ENCODE data around the gene MEGF8. TPM values are rescaled to one million over a fixed set of nuclear protein-coding genes. Genes with fewer than 3 reads are reported as not detected.

Gene MEGF8
- total RNA-seq, 1 donor from 2014 or later = 69.3 TPM

GRCh38 chr19:42332059-42332458, 6.6 kb downstream of the MEGF8 start:
- H3K27ac Mint-ChIP-seq (ENCODE audit: unreplicated experiment) = no peak overlapping the region
- peaks cover 15% of the 10 kb centered on the region for H3K36me3 Mint-ChIP-seq (ENCODE audit: low read depth, unreplicated experiment)
- peaks cover 37% of the 10 kb centered on the region for H3K4me1 Mint-ChIP-seq (ENCODE audit: unreplicated experiment)
- TF ChIP-seq, protein P1, sequence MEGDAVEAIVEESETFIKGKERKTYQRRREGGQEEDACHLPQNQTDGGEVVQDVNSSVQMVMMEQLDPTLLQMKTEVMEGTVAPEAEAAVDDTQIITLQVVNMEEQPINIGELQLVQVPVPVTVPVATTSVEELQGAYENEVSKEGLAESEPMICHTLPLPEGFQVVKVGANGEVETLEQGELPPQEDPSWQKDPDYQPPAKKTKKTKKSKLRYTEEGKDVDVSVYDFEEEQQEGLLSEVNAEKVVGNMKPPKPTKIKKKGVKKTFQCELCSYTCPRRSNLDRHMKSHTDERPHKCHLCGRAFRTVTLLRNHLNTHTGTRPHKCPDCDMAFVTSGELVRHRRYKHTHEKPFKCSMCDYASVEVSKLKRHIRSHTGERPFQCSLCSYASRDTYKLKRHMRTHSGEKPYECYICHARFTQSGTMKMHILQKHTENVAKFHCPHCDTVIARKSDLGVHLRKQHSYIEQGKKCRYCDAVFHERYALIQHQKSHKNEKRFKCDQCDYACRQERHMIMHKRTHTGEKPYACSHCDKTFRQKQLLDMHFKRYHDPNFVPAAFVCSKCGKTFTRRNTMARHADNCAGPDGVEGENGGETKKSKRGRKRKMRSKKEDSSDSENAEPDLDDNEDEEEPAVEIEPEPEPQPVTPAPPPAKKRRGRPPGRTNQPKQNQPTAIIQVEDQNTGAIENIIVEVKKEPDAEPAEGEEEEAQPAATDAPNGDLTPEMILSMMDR (IDR thresholded peaks at IDR 0.05; ENCODE audit: unreplicated experiment) = no peak
- no peak overlapping the region for H3K4me3 Mint-ChIP-seq (ENCODE audit: unreplicated experiment)
- no peak for DNase-seq (ENCODE audit: low spot score)
- peaks cover 16% of the 10 kb centered on the region for H3K27me3 Mint-ChIP-seq (ENCODE audit: unreplicated experiment)
- no peaks in the 10 kb centered on the region for H3K9me3 Mint-ChIP-seq (ENCODE audit: unreplicated experiment)

- H3K9me3 Mint-ChIP-seq (ENCODE audit: unreplicated experiment) = no peaks in the 10 kb centered on the region
- H3K27ac Mint-ChIP-seq (ENCODE audit: unreplicated experiment) = peak overlapping the region; percentile 82
- DNase-seq (ENCODE audit: low spot score) = no peak
- peaks cover 29% of the 10 kb centered on the region for H3K4me1 Mint-ChIP-seq (ENCODE audit: unreplicated experiment)
- peaks cover 12% of the 10 kb centered on the region for H3K36me3 Mint-ChIP-seq (ENCODE audit: low read depth, unreplicated experiment)
- H3K27me3 Mint-ChIP-seq (ENCODE audit: unreplicated experiment) = peaks cover 16% of the 10 kb centered on the region
- H3K4me3 Mint-ChIP-seq (ENCODE audit: unreplicated experiment) = peak overlapping the region; percentile 31
- TF ChIP-seq, protein P1 (IDR thresholded peaks at IDR 0.05; ENCODE audit: unreplicated experiment) = no peak
These were observed 7.6 kb downstream of the MEGF8 start for GRCh38 chr19:42333018-42333417.

- peaks cover 11% of the 10 kb centered on the region for H3K36me3 Mint-ChIP-seq (ENCODE audit: low read depth, unreplicated experiment)
- no peaks in the 10 kb centered on the region for H3K9me3 Mint-ChIP-seq (ENCODE audit: unreplicated experiment)
- H3K27me3 Mint-ChIP-seq (ENCODE audit: unreplicated experiment) = peaks cover 14% of the 10 kb centered on the region
- H3K4me1 Mint-ChIP-seq (ENCODE audit: unreplicated experiment) = peaks cover 19% of the 10 kb centered on the region
- no peak overlapping the region for H3K4me3 Mint-ChIP-seq (ENCODE audit: unreplicated experiment)
- TF ChIP-seq, protein P1 (IDR thresholded peaks at IDR 0.05; ENCODE audit: unreplicated experiment) = no peak
- H3K27ac Mint-ChIP-seq (ENCODE audit: unreplicated experiment) = no peak overlapping the region
- DNase-seq (ENCODE audit: low spot score) = no peak
These were observed 8.7 kb downstream of the MEGF8 start for GRCh38 chr19:42333975-42334696.

DNA sequence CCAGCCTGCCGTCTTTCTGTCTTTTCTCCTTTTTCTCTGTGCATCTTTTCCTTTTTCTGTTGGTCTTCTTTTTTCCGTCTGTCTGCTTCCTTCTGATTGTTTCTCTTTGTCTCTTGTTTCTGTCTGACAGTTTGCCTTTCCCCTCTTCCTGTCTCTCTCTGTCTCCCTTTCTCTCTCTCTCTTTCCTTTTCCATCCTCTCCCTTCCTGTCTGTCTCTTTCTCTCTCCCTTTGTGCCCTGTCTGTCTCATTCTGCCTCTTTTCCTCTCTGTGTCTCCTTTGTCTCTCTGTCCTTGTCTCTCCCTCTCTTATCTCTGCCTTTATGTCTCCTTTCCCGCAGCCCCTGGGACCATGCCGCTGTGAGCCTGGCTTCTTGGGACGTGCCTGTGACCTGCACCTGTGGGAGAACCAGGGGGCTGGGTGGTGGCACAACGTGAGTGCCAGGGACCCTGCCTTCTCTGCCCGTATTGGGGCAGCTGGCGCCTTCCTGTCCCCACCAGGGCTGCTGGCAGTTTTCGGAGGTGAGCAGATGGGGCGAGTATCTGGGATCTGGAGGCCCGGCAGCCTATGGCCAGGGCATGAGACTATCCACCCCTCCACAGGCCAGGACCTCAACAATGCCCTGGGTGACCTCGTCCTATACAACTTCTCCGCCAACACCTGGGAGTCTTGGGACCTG, 9.4 kb downstream of the MEGF8 start:
- TF ChIP-seq, protein P1 (IDR thresholded peaks at IDR 0.05; ENCODE audit: unreplicated experiment) = no peak
- no peaks in the 10 kb centered on the region for H3K9me3 Mint-ChIP-seq (ENCODE audit: unreplicated experiment)
- no peak overlapping the region for H3K4me3 Mint-ChIP-seq (ENCODE audit: unreplicated experiment)
- no peak overlapping the region for H3K27ac Mint-ChIP-seq (ENCODE audit: unreplicated experiment)
- H3K4me1 Mint-ChIP-seq (ENCODE audit: unreplicated experiment) = peaks cover 18% of the 10 kb centered on the region
- H3K27me3 Mint-ChIP-seq (ENCODE audit: unreplicated experiment) = peaks cover 12% of the 10 kb centered on the region
- no peak for DNase-seq (ENCODE audit: low spot score)
- peaks cover 11% of the 10 kb centered on the region for H3K36me3 Mint-ChIP-seq (ENCODE audit: low read depth, unreplicated experiment)

DNA sequence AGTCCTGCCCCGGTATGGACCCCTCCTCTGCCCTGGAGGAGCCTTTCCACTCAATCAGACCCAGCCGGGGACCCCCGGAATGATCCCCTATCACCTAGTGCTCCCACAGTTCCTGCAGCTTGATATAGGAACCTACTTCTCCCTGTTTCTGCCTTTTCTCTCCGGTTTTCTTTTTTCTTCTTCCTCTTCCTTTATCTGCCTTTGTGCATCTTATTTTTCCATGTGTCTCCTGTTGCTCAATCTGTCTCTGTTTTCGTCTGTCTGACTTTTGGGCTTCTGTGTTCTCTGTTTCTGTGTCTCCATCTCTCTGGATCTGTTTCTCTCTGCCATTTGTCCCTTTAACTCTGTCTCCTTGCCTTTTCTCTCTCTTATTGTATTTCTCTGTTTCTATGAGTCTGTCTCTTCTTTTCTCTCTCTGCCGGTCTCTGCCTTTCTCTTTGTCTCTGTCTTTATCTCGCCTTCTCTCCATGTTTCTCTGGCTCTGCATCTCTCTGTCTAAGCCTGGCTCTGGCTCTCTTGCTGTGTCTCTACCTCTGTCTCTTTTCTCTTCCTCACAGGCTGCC, 10.0 kb downstream of the MEGF8 start:
- Mint-ChIP-seq H3K36me3 (ENCODE audit: low read depth, unreplicated experiment) (peaks cover 10% of the 10 kb centered on the region), H3K27me3 (ENCODE audit: unreplicated experiment) (peaks cover 9% of the 10 kb centered on the region), H3K27ac (ENCODE audit: unreplicated experiment) (no peak overlapping the region), H3K4me3 (ENCODE audit: unreplicated experiment) (no peak overlapping the region), H3K4me1 (ENCODE audit: unreplicated experiment) (peaks cover 13% of the 10 kb centered on the region), H3K9me3 (ENCODE audit: unreplicated experiment) (no peaks in the 10 kb centered on the region)
- DNase-seq (ENCODE audit: low spot score) = no peak
- TF ChIP-seq, protein P1 (IDR thresholded peaks at IDR 0.05; ENCODE audit: unreplicated experiment) = no peak

Measured in endothelial cell (in vitro differentiated cells).